HCT116 (cell line): ENCODE measurements around the gene IGSF3. TPM values are rescaled to one million over a fixed set of nuclear protein-coding genes. Genes with fewer than 3 reads are reported as not detected.

Experiments used
- ATAC-seq: fragments of 200-7000 bp; cut with Tn5 transposase; 2 replicates; pipeline ENCODE4 v1.9.1; 2020; ENCODE audit warnings: mild to moderate bottlenecking, moderate library complexity
- BruUV-seq: library from RNA; stranded (reverse); fragments of 400-500 nt; replicated peaks from 2 replicates; lab custom pipeline; 2021; lab: Mats Ljungman, UMichigan
- CTCF ChIA-PET: fragments of 300-600 bp; sonication (Branson Sonifier 250); formaldehyde crosslinking; loops from one replicate; lab custom pipeline; 2021; ENCODE audit warnings: antibody characterized with exemption; lab: Charles Lee
- POLR2A ChIA-PET: fragments of 300-600, 350-600 bp; sonication (Branson Sonifier 250); formaldehyde crosslinking; loops from one replicate; lab custom pipeline; 2021; ENCODE audit warnings: antibody characterized with exemption; lab: Charles Lee
- RAD21 ChIA-PET, 2 experiments: fragments of 300-600 bp; sonication (Branson Sonifier 250); formaldehyde crosslinking; loops; one replicate each; lab custom pipeline; 2023; ENCODE audit warnings: low total read pairs in 2 of 2; ENCODE audit not compliant: uncharacterized antibody in 2 of 2, unreplicated experiment in 2 of 2, low non-redundant PET in 1 of 2; lab: Charles Lee
- DNase-seq: peaks from one replicate; pipeline ENCODE4 v3.0.0-alpha.2; 2010; ENCODE audit warnings: low read depth, low spot score
- H2AFZ ChIP-seq: fragments of 200-600 bp; shearing (Covaris generic), sonication (generic); 2 replicates; pipeline ENCODE4 v1.6.1; 2017; ENCODE audit warnings: low read depth, mixed run types, mixed read lengths, antibody characterized with exemption, low read length; ENCODE audit not compliant: poor library complexity, severe bottlenecking
- H3K27ac ChIP-seq: 2 replicates; pipeline ENCODE4 v1.5.1; 2012; ENCODE audit warnings: low read depth, low read length
- H3K27me3 ChIP-seq: fragments of 200-600 bp; sonication (generic); 2 replicates; pipeline ENCODE4 v1.6.1; 2016; ENCODE audit warnings: mixed run types, low read length, mixed read lengths; ENCODE audit not compliant: insufficient read depth
- H3K36me3 ChIP-seq, 2 experiments: fragments of 200-500 bp in 1 of 2; fragments of 200-600 bp in 1 of 2; sonication (Bioruptor generic) in 1 of 2; sonication (generic) in 1 of 2; 2 replicates each; pipeline versions ENCODE4 v1.5.1 to v1.6.1; 2014 to 2016; ENCODE audit warnings: low read length in 2 of 2, inconsistent platforms in 1 of 2, mixed read lengths in 1 of 2, mixed run types in 1 of 2; ENCODE audit not compliant: insufficient read depth in 2 of 2, control insufficient read depth in 1 of 2
- H3K4me1 ChIP-seq, 2 experiments: fragments of 200-600 bp in 1 of 2; sonication (generic) in 1 of 2; 2 replicates each; pipeline versions ENCODE4 v1.5.1 to v1.6.1; 2012 to 2017; ENCODE audit warnings: low read length in 2 of 2, inconsistent platforms in 1 of 2, mild to moderate bottlenecking in 1 of 2, mixed read lengths in 1 of 2, mixed run types in 1 of 2, moderate library complexity in 1 of 2; ENCODE audit not compliant: insufficient read depth in 2 of 2, control insufficient read depth in 1 of 2
- H3K4me2 ChIP-seq: fragments of 200-600 bp; sonication (generic); 2 replicates; pipeline ENCODE4 v1.6.1; 2017; ENCODE audit warnings: mixed run types, low read length, mixed read lengths
- H3K4me3 ChIP-seq, 2 experiments: fragments of 200-600 bp in 1 of 2; sonication (generic) in 1 of 2; replicated peaks in 1 of 2; 2 replicates each; pipeline ENCODE4 v1.5.1; 2011 to 2016; ENCODE audit warnings: low read length in 2 of 2, control low read depth in 1 of 2, low read depth in 1 of 2, mild to moderate bottlenecking in 1 of 2, mixed read lengths in 1 of 2, mixed run types in 1 of 2
- H3K79me2 ChIP-seq: fragments of 200-600 bp; sonication (generic); 2 replicates; pipeline ENCODE4 v1.6.1; 2017; ENCODE audit warnings: mild to moderate bottlenecking, mixed run types, low read length, moderate library complexity, mixed read lengths; ENCODE audit not compliant: insufficient read depth
- H3K9ac ChIP-seq: fragments of 200-600 bp; sonication (generic); 2 replicates; pipeline ENCODE4 v1.6.1; 2016; ENCODE audit warnings: low read length, mixed read lengths
- H3K9me2 ChIP-seq: fragments of 200-600 bp; sonication (generic), shearing (Covaris generic); 2 replicates; pipeline ENCODE4 v1.6.1; 2017; ENCODE audit warnings: mixed run types, mild to moderate bottlenecking, moderate library complexity; ENCODE audit not compliant: insufficient read depth
- H3K9me3 ChIP-seq, 2 experiments: fragments of 200-500 bp in 1 of 2; fragments of 200-600 bp in 1 of 2; sonication (Bioruptor generic) in 1 of 2; sonication (generic) in 1 of 2; 2 replicates each; pipeline ENCODE4 v1.6.1; 2014 to 2017; ENCODE audit warnings: low read length in 2 of 2, mixed read lengths in 2 of 2, inconsistent platforms in 1 of 2, low read depth in 1 of 2, mild to moderate bottlenecking in 1 of 2, mixed run types in 1 of 2, moderate library complexity in 1 of 2; ENCODE audit not compliant: control insufficient read depth in 1 of 2, insufficient read depth in 1 of 2
- H4K20me1 ChIP-seq: fragments of 200-600 bp; sonication (generic), shearing (Covaris generic); 2 replicates; pipeline ENCODE4 v1.6.1; 2017; ENCODE audit warnings: mixed run types, mild to moderate bottlenecking, moderate library complexity; ENCODE audit not compliant: insufficient read depth
- CEBPB ChIP-seq: IDR thresholded peaks from 2 replicates; pipeline ENCODE4 v1.6.1; 2012; ENCODE audit warnings: low read depth
- CTCF ChIP-seq, 3 experiments: fragments of 200-600 bp in 1 of 3; sonication (generic) in 1 of 3; IDR thresholded peaks in 2 of 3; conservative IDR thresholded peaks in 1 of 3; 2 replicates each; pipeline ENCODE4 v1.5.1; 2012 to 2017; ENCODE audit warnings: low read depth in 2 of 3, low read length in 2 of 3, antibody characterized with exemption in 1 of 3, borderline replicate concordance in 1 of 3, control low read depth in 1 of 3, mild to moderate bottlenecking in 1 of 3, mixed read lengths in 1 of 3, mixed run types in 1 of 3, moderate library complexity in 1 of 3; ENCODE audit not compliant: insufficient read depth in 1 of 3
- ELF1 ChIP-seq: IDR thresholded peaks from 2 replicates; pipeline ENCODE4 v1.6.1; 2012; ENCODE audit warnings: low read depth, borderline replicate concordance
- EZH2phosphoT487 ChIP-seq: fragments of 200-600 bp; IDR thresholded peaks from 2 replicates; pipeline ENCODE4 v1.6.1; 2018; ENCODE audit warnings: antibody characterized with exemption, borderline replicate concordance
- MAX ChIP-seq: IDR thresholded peaks from 2 replicates; pipeline ENCODE4 v1.6.1; 2012
- YY1 ChIP-seq: IDR thresholded peaks from 2 replicates; pipeline ENCODE4 v1.6.1; 2011; ENCODE audit warnings: low read length, low read depth, moderate library complexity, mild to moderate bottlenecking; ENCODE audit not compliant: insufficient replicate concordance; ENCODE audit errors: extremely low read depth
- intact Hi-C: fragments of 100-400 bp; cut with micrococcal nuclease; formaldehyde crosslinking; loops from 2 replicates; pipeline ENCODE4 v1.10.0; 2022
- total RNA-seq: library from RNA; stranded (reverse); gene quantifications from one replicate; pipeline ENCODE4 v1.2.1, GENCODE V29; 2021; ENCODE audit not compliant: unreplicated experiment
- TF ChIP-seq, protein P1 (sequence below): IDR thresholded peaks from 2 replicates; pipeline ENCODE4 v1.6.1; 2012; ENCODE audit warnings: low read depth

Gene IGSF3
- total RNA-seq, 1 experiment from 2014 or later = 18.6 TPM

GRCh38 chr1:116671912-116672311 lies 4.4 kb upstream of the IGSF3 start:
- intact Hi-C loops = loop anchor here (1.0 to 5.0 kb wide), 2 partner anchors 98 to 385 kb away; no protein-coding TSS in a partner anchor
- Histone ChIP-seq H3K27ac (no peak overlapping the region), H3K36me3 (no peaks in the 10 kb centered on the region), H3K9ac (no peak overlapping the region), H3K79me2 (no peaks in the 10 kb centered on the region), H3K9me3 (no peaks in the 10 kb centered on the region), H3K4me2 (no peak overlapping the region), H4K20me1 (no peaks in the 10 kb centered on the region), H3K4me3 (no peak overlapping the region), H2AFZ (no peak overlapping the region), H3K27me3 (no peaks in the 10 kb centered on the region), H3K4me1 (peaks cover 0 to 16% of the 10 kb centered on the region in 2 experiments; a peak in 3 of 4 replicates), H3K9me2 (no peaks in the 10 kb centered on the region)
- TF ChIP-seq ELF1 (no peak), EZH2phosphoT487 (no peak), YY1 (no peak), CTCF (IDR thresholded peaks at IDR 0.05 in 2 of 3, conservative IDR thresholded peaks at IDR 0.05 in 1 of 3; ENCODE audit: borderline replicate concordance in 1 of 3, insufficient read depth in 1 of 3, low read depth in 2 of 3, low read length in 2 of 3) (no peak), CEBPB (no peak), MAX (no peak)
- TF ChIP-seq, protein P1, sequence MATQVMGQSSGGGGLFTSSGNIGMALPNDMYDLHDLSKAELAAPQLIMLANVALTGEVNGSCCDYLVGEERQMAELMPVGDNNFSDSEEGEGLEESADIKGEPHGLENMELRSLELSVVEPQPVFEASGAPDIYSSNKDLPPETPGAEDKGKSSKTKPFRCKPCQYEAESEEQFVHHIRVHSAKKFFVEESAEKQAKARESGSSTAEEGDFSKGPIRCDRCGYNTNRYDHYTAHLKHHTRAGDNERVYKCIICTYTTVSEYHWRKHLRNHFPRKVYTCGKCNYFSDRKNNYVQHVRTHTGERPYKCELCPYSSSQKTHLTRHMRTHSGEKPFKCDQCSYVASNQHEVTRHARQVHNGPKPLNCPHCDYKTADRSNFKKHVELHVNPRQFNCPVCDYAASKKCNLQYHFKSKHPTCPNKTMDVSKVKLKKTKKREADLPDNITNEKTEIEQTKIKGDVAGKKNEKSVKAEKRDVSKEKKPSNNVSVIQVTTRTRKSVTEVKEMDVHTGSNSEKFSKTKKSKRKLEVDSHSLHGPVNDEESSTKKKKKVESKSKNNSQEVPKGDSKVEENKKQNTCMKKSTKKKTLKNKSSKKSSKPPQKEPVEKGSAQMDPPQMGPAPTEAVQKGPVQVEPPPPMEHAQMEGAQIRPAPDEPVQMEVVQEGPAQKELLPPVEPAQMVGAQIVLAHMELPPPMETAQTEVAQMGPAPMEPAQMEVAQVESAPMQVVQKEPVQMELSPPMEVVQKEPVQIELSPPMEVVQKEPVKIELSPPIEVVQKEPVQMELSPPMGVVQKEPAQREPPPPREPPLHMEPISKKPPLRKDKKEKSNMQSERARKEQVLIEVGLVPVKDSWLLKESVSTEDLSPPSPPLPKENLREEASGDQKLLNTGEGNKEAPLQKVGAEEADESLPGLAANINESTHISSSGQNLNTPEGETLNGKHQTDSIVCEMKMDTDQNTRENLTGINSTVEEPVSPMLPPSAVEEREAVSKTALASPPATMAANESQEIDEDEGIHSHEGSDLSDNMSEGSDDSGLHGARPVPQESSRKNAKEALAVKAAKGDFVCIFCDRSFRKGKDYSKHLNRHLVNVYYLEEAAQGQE = no peak
- ChIA-PET CTCF (interaction anchor here (1.0 to 3.1 kb wide), 9 partner anchors 9 to 533 kb away, joined by 3 to 17 read pairs (median 3); partner anchors contain the start of genes CD58 and TTF2), POLR2A (no interaction called here), RAD21 (no interaction called here)
- BruUV-seq = no TSS peak
- DNase-seq (no peak), ATAC-seq (no peak)
